HFF-Myc (cell line): ENCODE measurements around the gene RAD51B.

ENCODE experiments used
- DNase-seq: peaks from one replicate; pipeline ENCODE4 v3.0.0-alpha.2; 2011; ENCODE audit warnings: low read depth; ENCODE audit errors: extremely low read depth
- H3K4me3 ChIP-seq: replicated peaks from 2 replicates; pipeline ENCODE4 v1.5.1; 2011; ENCODE audit warnings: low read depth, mild to moderate bottlenecking, control low read depth, low read length
- CTCF ChIP-seq: IDR thresholded peaks from 2 replicates; pipeline ENCODE4 v1.5.1; 2012; ENCODE audit warnings: mild to moderate bottlenecking, low read depth, low read length, control low read depth; ENCODE audit errors: missing control alignments

Gene RAD51B

GRCh38 chr14:68245146-68246073, 425.8 kb downstream of the RAD51B start:
- no peak for TF ChIP-seq CTCF
- DNase-seq: no peak
- H3K4me3 ChIP-seq: no peak overlapping the region

GRCh38 chr14:68246074-68246785, 426.7 kb downstream of the RAD51B start:
- no peak for TF ChIP-seq CTCF
- no peak for DNase-seq
- no peak overlapping the region for H3K4me3 ChIP-seq

- no peak for TF ChIP-seq CTCF
- H3K4me3 ChIP-seq: no peak overlapping the region
- no peak for DNase-seq
These were observed 427.2 kb downstream of the RAD51B start for GRCh38 chr14:68246786-68247105.

- no peak for TF ChIP-seq CTCF
- H3K4me3 ChIP-seq: no peak overlapping the region
- no peak for DNase-seq
These were observed 427.7 kb downstream of the RAD51B start for GRCh38 chr14:68247274-68247673.

- DNase-seq: no peak
- TF ChIP-seq CTCF: no peak
These were observed 428.2 kb downstream of the RAD51B start for GRCh38 chr14:68247676-68248268.

GRCh38 chr14:68248481-68249255, 429.1 kb downstream of the RAD51B start:
- peak; percentile 34 for TF ChIP-seq CTCF
- DNase-seq: peak; percentile 81
- H3K4me3 ChIP-seq: no peak overlapping the region

More at GRCh38 chr14:68247676-68248268, 428.2 kb downstream of the RAD51B start:
- H3K4me3 ChIP-seq: no peak overlapping the region
